LNCaP clone FGC (cell line): Measurements from ENCODE around the gene ABCD1.
"Not testable (repeated sequence)": the region's sequence is repeated elsewhere in the genome, so short reads cannot be mapped to it uniquely, and the experiment has no call there.

Experiments
- DNase-seq: peaks from one replicate; pipeline ENCODE4 v3.0.0-alpha.2; 2011; ENCODE audit warnings: low read depth
- H3K4me3 ChIP-seq: 2 replicates; pipeline ENCODE4 v1.5.1; 2011; ENCODE audit warnings: mild to moderate bottlenecking, low read depth, low read length, control low read depth
- CTCF ChIP-seq: IDR thresholded peaks from 2 replicates; pipeline ENCODE4 v1.5.1; 2012; ENCODE audit warnings: mild to moderate bottlenecking; ENCODE audit not compliant: control insufficient read depth, insufficient read depth; ENCODE audit errors: extremely low read depth

ABCD1 gene

DNA sequence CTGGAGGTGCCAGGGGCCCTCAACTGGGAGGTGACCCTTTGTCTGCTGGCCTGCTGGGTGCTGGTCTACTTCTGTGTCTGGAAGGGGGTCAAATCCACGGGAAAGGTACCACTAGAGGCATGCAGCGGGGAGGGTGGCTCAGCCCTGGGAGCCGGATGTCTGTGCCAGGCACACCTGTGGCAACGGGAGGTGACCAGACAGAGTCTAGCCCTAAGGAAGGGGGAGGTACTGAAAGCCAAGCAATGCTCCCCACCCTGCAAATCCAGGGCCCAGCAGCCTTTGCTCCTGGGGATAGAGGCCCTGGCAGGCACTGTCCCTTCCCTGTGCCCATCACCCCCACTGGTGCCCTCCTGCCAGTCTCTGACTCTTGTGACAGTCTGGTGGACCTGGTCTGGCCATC, 32.7 kb upstream of the ABCD1 start:
- DNase-seq = no peak
- TF ChIP-seq CTCF = no peak
- H3K4me3 ChIP-seq = no peak overlapping the region

- no peak for DNase-seq
- H3K4me3 ChIP-seq = no peak overlapping the region
- TF ChIP-seq CTCF = no peak
Measured at GRCh38 chrX:153692611-153693156, 32.0 kb upstream of the ABCD1 start.

DNA sequence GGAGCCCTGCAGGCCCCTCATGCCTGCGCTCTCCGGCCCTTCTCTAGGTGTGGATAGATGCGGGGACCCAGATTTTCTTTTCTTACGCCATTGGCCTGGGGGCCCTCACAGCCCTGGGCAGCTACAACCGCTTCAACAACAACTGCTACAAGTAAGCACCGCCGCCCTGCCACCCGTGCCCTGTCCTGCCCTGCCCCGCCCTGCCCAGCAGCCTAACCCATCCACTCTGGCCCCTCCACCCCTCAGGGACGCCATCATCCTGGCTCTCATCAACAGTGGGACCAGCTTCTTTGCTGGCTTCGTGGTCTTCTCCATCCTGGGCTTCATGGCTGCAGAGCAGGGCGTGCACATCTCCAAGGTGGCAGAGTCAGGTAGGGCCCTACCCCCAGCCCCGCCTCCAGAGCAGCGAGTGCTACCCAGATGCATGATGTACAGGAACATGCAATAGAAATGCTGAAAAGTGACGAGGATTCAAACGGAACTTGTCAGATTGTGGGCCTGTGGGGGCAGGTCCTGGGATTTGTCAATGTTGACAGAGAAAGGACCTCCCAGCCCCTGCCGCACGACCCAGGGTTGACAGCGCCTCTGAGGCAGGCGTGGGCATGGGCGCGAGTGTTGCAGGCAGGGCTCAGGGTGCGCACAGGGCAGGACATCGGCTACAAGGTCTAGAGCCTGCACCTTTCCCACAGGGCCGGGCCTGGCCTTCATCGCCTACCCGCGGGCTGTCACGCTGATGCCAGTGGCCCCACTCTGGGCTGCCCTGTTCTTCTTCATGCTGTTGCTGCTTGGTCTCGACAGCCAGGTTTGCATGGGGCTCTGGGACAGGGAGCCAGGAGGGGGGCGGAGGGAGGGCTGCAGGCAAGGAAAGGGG, 31.2 kb upstream of the ABCD1 start:
- no peak overlapping the region for H3K4me3 ChIP-seq
- DNase-seq = no peak
- no peak for TF ChIP-seq CTCF

DNA sequence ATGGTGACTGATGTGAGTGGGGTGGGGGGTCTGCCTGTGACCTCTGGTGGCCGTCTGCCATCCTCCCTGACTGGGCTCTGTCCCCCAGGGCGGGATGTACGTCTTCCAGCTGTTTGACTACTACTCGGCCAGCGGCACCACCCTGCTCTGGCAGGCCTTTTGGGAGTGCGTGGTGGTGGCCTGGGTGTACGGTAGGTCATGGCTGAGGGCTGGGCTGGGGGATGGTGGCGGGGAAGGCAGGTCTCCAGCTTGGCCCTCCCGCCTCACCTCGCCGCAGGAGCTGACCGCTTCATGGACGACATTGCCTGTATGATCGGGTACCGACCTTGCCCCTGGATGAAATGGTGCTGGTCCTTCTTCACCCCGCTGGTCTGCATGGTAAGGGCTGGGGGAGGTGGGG, 30.4 kb upstream of the ABCD1 start:
- DNase-seq, H3K4me3 ChIP-seq: not testable (repeated sequence)

DNA sequence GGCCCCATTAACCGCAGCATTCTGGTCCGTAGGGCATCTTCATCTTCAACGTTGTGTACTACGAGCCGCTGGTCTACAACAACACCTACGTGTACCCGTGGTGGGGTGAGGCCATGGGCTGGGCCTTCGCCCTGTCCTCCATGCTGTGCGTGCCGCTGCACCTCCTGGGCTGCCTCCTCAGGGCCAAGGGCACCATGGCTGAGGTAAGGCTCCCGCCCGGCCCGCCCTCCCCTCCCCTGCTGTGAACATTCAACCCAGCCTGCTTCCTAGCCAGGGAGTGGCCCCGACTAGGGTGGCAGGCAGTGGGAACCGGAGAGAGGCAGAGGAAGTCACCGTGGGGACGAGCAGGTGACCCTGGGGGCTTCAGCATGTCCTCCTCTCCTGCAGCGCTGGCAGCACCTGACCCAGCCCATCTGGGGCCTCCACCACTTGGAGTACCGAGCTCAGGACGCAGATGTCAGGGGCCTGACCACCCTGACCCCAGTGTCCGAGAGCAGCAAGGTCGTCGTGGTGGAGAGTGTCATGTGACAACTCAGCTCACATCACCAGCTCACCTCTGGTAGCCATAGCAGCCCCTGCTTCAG, 29.9 kb upstream of the ABCD1 start:
- TF ChIP-seq CTCF = no peak
- DNase-seq = no peak
- no peak overlapping the region for H3K4me3 ChIP-seq

DNA sequence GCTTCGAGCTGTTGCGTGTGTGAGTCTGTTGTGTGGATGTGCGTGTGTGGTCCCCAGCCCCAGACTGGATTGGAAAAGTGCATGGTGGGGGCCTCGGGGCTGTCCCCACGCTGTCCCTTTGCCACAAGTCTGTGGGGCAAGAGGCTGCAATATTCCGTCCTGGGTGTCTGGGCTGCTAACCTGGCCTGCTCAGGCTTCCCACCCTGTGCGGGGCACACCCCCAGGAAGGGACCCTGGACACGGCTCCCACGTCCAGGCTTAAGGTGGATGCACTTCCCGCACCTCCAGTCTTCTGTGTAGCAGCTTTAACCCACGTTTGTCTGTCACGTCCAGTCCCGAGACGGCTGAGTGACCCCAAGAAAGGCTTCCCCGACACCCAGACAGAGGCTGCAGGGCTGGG, 28.6 kb upstream of the ABCD1 start:
- H3K4me3 ChIP-seq = no peak overlapping the region
- no peak for DNase-seq
- no peak for TF ChIP-seq CTCF

GRCh38 chrX:153696538-153696937, 28.1 kb upstream of the ABCD1 start:
- DNase-seq, H3K4me3 ChIP-seq: not testable (repeated sequence)

GRCh38 chrX:153696986-153697722, 27.5 kb upstream of the ABCD1 start:
- not testable (repeated sequence) for DNase-seq, H3K4me3 ChIP-seq
